Kidney glomerular epithelial cell (primary cell): ENCODE results near the gene OR52B4.
A peak's percentile ranks its signal among the peaks of the same experiment; 100 is the strongest.
"Not testable (repeated sequence)": the region's sequence is repeated elsewhere in the genome, so short reads cannot be mapped to it uniquely, and the experiment has no call there.

Experiments used
- DNase-seq: peaks from one replicate; lab custom pipeline; 2025; lab: John Stamatoyannopoulos, UW

Gene OR52B4

DNA sequence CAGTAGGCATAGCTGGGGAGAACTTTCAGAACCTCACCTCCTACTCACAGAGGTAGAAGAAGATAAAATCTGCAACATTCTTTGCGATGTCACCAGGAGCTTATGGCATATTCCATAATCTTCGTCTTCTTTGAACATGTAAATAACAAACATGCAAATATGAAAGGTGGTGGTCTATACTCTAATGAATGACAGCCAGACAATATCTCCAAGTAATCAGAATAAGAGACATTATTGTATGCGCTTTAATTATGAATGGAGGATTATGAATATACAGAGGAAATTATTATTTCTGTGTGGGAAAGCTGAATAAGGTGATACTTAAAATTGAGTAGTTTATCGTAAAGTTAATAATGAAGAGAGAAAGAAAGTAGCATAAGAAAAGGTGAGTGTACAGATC is at the start of gene OR52B4:
Gene OR52B4 (minus strand): TSS at position 101 of the 400 bp plus-strand sequence. CDS start 91 bp downstream, at position 10.
- no peak for DNase-seq

DNA sequence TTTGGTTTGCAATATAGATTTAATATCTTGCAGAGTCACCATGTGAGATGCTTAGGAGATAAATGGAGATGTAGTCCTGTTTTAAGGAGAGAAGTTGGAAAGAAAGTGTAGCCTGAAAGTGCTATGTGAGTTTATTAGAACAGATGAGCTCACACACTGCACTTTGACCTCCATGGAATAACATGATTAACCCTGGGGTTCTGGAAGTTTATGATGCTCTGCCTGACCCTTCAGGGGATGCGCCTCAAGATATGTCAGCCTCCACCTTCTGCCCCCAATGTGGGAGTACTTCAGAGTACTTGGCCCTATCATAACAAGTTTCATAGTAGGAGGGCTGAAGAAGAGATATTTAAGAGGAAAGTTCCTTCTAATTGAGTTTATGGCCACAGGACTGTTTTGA is 48.6 kb upstream of the OR52B4 start:
- DNase-seq: no peak

DNA sequence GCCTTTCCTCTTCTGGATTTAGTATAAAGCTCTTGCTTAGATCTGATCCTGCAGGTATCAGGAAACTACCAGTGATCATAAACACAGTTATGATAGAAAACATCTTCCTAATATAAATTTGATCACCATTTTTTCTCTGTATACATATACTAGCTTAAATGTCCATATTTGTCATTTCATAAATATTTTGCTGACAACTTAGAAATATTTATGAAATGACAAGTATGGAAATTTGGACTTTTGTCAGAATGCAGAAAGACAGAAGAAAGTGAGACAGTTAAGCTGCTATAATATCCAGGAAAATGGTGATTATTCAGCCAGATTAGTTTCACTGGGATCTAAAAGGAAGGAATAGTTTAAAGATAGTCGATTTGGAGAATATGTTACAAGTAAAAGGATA is 48.1 kb upstream of the OR52B4 start:
- DNase-seq: no peak

DNA sequence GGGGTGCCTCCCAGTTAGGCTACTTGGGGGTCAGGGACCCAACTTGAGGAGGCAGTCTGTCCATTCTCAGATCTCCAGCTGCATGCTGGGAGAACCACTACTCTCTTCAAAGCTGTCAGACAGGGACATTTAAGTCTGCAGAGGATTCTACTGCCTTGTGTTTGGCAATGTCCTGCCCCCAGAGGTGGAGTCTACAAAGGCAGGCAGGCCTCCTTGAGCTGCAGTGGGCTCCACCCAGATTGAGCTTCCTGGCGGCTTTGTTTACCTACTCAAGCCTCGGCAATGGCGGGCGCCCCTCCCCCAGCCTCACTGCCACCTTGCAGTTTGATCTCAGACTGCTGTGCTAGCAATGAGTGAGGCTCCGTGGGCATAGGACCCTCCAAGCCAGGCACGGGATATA is 38.0 kb upstream of the OR52B4 start:
- DNase-seq: not testable (repeated sequence)

DNA sequence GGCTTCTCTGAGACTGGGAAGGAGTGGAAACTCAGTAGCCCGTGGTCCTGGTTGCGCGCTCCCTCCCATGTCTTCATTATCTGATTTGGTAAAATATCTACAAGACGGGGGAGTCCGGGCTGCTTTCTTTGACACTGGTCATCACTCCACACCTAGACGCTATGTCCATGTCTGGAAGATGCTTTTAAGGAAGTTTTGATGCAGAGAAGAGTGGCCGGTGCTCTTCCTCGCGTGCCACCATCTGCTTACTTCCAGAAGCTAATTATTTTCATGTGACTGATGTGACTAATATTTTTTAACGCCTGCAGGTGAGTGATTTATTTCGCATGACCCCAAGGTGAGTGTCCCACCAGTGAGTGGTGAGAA is 25.7 kb upstream of the OR52B4 start:
- no peak for DNase-seq

DNA sequence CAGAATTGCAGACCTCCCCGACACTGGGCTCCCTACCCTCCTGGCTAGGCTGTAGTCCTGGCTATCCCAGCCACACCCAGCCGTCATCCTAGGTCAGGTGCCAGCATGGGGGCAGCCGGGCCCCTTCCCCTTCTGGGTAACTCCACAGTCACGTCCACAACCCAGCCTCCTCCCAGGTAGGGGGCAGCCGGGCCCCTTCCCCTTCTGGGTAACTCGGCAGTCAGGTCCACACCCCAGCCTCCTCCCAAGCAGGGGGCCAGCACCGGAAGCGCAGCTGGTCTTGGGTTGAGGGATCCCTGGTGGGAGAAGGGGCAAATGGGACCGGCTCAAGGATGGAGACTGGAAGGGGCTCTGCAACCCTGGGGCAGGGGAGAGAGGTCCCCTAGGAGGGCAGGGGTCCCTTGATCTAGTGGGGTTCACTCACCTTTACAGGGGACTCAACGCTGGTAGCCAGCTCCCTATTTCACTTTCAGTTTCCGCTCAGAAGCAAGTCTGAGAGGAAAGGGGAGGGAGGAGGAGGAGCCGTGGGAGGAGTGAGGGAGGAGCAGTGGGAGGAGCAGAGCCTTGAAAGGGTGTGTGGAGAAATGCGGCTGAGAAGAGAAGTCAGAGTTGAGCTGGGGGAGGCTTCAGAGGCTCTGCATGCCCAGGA is 25.1 kb upstream of the OR52B4 start, which contains the start of gene TRIM21:
Gene TRIM21 (minus strand): TSS at position 494 of the 649 bp plus-strand sequence. CDS start 3,293 bp downstream, outside the sequence.
- peak; percentile 88 for DNase-seq

DNA sequence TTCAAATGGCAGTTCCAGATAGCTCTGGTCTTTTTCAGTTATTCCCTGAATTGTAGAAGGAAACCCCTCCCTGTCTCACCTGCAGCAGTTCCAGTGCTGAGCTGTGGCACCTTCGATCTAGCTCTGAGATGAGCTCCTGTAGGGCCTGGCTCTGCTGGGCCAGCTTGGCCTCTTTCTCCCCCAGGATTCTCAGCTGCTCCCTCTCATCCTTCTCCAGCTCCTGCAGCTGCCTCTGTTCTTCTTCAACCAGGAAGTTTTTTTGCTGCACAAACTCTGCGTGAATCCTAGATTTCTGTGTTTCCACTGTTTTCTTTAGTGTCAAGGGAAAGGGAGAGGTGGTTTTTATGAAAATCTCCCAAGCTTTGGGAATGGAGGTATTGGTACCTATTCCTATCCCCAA is 20.0 kb upstream of the OR52B4 start:
- no peak for DNase-seq

DNA sequence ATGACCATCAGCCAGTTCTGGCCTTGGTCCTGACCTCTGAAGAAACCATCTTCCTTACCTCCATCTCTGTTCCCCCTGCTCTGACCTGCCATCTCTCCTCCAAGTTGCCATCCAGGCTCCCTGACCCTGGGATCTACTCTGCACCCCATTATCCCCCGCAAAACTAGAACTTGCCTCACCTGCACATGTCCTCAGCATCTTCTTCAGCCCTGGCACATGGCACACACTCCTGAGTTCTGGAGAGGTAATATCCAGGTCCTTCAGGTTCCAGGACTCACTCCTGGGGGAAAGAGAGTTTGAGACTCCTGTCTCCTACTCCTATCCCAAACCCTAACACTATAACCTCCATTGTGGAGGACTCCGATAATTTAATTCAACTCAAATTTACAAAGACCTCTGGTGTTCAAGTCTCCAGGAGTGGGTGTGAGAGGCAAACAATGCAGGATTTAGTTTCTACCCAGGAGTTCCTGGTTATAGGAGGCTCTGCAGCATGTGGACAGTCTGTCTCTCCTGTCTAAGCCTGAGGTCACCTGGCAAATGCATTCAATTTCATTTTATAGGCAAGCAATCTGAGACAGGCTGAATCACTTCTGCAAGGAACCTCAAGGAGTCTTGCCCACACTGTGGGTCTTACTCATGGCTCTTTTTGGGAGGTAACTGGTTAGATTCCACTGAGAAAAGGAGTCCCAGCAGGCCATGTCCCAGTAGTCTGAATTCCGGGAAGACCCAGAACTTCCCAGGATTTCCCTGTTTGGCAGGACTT is 18.0 kb upstream of the OR52B4 start:
- no peak for DNase-seq

DNA sequence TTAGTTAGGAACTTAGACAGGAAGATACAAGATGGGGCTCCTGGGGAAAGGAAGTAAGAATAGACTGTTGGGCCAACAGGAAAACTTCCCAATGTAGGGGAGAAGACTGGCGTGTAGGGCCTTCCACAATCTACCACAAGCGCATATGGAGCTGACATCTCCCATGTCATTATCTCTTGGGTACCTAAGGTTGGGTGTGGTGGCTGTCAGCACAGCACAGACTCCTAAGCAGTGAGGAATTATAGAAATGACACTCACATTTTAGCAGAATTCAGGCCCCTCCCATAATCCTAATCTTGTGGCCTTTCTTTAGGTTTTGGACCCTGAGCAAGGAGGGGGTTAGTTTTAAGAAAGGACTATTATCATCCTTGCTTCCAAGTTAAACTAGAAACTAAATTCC is 13.7 kb upstream of the OR52B4 start:
- DNase-seq: no peak

DNA sequence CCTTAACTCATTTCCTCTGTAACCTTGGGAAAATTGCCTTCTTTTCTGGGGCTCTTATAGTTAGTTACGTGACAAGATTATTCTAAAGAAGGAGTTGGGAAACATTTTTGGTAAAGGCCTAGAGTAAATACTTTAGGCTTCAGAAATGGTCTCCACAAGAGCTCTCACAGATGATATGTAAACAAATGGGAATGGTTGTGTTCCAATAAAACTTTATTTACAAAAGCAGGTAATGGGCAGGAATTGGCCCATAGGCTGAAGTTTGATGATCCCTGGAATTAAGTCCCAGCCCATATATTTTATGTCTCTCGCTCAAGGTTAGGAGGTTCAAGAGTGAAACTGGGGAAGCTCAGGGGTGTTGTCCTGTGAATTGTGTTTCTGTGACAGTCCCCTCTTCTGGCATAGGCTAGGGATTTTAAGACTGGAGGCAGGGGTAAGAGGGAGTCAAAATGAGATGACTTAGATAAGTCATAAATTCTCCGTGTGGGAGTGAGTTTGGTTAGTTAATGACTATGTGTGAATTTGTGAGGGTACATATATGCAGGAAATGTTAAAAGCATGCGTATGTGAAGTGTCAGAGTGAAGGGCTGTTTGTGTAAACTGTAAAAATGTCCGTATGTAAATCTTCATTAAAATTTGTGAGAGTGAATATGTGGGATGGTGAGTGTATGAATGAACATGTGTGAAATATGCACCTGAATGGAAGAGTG is 7.4 kb upstream of the OR52B4 start:
- DNase-seq: no peak

DNA sequence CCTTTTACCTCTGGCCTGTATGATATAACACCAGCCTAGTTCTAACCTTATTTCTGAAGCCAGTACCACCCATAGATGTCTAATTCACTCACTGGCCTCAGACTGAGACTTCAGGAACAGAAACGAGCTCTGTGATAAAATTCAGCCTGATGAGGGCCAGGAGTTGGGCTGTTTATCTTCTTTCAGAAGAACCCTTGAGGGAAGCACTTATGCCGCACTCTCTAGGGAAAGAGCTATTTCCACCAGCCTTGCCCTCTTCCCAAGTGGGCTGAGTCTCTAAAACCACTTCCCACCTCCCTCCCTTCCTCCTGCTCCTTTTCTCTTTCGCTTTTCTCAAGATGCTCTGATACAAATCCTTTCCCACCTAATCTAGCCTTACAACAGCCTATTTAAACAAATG is 2.0 kb upstream of the OR52B4 start:
- no peak for DNase-seq

DNA sequence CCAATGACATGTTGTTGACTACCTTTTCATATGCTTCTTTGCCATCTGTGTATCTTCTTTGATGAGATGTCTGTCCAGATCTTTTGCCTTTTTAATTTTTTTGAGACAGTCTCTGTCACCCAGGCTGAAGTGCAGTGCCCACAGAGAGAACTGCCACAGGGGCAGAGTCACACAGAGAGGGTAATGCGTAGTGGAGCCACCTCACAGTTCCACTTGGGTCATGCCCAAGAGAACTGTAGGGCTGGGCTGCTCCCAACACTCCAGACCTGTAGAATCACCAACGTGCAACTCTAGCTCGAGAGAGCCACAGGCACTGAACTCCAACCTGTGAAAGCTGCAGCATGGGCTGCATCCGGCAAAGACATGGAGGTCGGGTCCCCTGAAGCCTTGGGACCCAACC is 20.0 kb downstream of the OR52B4 start:
- not testable (repeated sequence) for DNase-seq

DNA sequence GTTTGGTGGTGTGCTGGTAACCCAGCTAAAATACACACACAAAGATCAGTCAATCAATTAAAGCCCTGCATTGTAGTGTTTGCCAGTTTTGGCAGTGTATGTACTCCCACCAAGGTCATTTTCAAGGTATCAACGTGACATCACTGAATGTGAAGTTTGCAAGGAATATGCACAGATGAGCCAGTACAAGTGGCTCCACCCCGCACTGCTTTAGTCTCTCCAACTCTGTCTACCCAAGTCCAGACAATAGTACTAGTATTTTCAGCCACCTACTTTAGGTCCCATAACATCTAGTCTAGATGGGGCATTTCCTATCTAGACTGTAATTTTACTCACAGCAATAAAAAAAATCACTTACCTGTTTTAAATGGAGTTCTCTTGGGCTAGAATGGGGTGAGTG is 22.8 kb downstream of the OR52B4 start:
- DNase-seq: not testable (repeated sequence)

DNA sequence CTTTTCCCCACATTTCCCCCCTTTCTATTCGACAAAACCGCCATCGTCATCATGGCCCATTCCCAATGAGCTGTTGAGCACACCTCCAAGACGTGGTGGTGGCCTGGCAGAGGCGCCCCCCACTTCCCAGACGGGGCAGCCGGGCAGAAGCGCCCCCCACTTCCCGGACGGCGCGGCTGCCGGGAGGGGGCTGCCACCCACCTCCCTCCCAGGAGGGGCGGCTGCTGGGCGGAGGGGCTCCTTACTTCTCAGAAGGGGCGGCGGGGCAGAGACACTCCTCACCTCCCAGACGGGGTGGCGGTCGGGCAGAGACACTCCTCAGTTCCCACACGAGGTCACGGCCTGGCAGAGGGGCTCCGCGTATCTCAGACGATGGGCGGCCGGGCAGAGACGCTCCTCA is 33.8 kb downstream of the OR52B4 start:
- DNase-seq: not testable (repeated sequence)
